NB4 (cell line): Measurements from ENCODE around the gene PHF14.
"Not testable (repeated sequence)": the region's sequence is repeated elsewhere in the genome, so short reads cannot be mapped to it uniquely, and the experiment has no call there.

Experiments
- DNase-seq: peaks from one replicate; pipeline ENCODE4 v3.0.0; 2010; ENCODE audit warnings: low read depth
- H3K4me3 ChIP-seq: one replicate; pipeline ENCODE4 v1.5.1; 2011; ENCODE audit warnings: mild to moderate bottlenecking, low read depth, low read length, moderate library complexity
- MAX ChIP-seq: IDR thresholded peaks from 2 replicates; pipeline ENCODE4 v1.6.1; 2011; ENCODE audit warnings: low read depth, low read length
- MYC ChIP-seq: IDR thresholded peaks from 2 replicates; pipeline ENCODE4 v1.6.1; 2011; ENCODE audit warnings: low read depth, low read length
- POLR2A ChIP-seq: IDR thresholded peaks from 2 replicates; pipeline ENCODE4 v1.6.1; 2011; ENCODE audit warnings: mild to moderate bottlenecking; ENCODE audit not compliant: insufficient read length; ENCODE audit errors: extremely low read depth
- TF ChIP-seq, protein P1 (sequence below): IDR thresholded peaks from one replicate; pipeline ENCODE4 v1.5.1; 2012; ENCODE audit warnings: low read depth, low read length

Gene PHF14

GRCh38 chr7:10934292-10934691 is 39.4 kb upstream of the PHF14 start:
- no peak overlapping the region for H3K4me3 ChIP-seq
- DNase-seq: no peak
- TF ChIP-seq, protein P1, sequence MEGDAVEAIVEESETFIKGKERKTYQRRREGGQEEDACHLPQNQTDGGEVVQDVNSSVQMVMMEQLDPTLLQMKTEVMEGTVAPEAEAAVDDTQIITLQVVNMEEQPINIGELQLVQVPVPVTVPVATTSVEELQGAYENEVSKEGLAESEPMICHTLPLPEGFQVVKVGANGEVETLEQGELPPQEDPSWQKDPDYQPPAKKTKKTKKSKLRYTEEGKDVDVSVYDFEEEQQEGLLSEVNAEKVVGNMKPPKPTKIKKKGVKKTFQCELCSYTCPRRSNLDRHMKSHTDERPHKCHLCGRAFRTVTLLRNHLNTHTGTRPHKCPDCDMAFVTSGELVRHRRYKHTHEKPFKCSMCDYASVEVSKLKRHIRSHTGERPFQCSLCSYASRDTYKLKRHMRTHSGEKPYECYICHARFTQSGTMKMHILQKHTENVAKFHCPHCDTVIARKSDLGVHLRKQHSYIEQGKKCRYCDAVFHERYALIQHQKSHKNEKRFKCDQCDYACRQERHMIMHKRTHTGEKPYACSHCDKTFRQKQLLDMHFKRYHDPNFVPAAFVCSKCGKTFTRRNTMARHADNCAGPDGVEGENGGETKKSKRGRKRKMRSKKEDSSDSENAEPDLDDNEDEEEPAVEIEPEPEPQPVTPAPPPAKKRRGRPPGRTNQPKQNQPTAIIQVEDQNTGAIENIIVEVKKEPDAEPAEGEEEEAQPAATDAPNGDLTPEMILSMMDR: no peak
- TF ChIP-seq MYC (no peak), POLR2A (no peak), MAX (no peak)

- TF ChIP-seq, protein P1: no peak
- TF ChIP-seq POLR2A: no peak
- no peak for TF ChIP-seq MAX
- 0 out of 2 replicates have a peak, but pooled peaks have one; percentile 20 for TF ChIP-seq MYC
- peak overlapping the region; percentile 91 for H3K4me3 ChIP-seq
- no peak for DNase-seq
Measured at GRCh38 chr7:10939237-10939910, 34.3 kb upstream of the PHF14 start.

GRCh38 chr7:10939911-10940703 is 33.6 kb upstream of the PHF14 start:
- peak; percentile 84 for TF ChIP-seq MAX
- TF ChIP-seq, protein P1: no peak
- peak; percentile 86 for TF ChIP-seq MYC
- peak; percentile 96 for TF ChIP-seq POLR2A
- peak overlapping the region; percentile 91 for H3K4me3 ChIP-seq
- peak; percentile 99 for DNase-seq

DNA sequence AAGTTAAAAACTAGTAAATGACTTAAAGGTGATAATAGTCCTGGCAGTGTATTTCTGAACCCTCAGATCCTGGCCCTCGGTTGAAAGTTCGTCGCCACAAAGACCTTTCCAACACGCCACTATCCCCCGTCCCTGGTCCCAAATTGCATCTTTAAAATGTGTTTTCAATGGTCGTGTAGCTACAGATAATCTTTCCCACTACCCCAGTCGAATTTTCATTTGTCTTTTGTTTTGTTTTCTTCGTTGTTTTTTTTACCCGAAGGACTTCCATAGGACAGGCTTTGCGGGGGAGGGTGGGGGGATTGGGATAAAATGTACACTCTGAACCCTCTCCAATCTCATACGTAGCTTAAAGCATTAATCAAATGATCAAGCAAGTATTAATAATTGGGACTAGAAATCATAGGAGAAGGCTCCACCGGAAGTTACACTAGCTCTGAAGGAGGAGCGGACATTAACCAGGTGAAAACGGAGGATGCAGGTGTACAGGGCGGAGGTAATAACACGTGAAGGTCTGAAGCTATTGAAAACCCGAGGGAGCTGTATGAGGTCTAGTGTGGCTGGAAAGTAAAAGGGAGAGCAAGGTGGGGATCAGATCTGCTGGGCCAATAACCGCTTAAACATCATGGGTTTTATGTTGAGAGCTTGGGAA is 32.8 kb upstream of the PHF14 start:
- peak; percentile 18 for DNase-seq
- TF ChIP-seq MAX (no peak), MYC (no peak), POLR2A (no peak)
- TF ChIP-seq, protein P1: no peak
- peak overlapping the region; percentile 72 for H3K4me3 ChIP-seq

DNA sequence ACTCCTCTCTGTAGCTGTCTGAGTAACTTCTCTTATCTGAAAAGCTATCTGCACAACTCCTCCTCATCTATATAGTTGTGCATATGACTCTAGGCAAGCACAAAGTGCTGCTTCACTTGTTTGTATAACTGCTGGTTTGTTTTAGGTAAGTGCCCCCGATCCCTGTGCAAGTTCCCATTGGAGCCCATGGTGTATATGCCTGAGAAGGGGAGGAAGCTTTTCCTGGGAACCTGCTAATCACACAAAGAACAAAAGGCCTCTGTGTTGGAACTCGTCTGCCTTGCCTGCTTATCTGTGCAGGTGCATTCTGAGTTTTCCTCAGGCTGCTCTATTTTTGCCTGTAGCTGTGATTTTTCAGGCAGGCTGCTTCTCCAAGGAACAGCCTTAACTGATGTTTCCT is 23.2 kb upstream of the PHF14 start:
- TF ChIP-seq, protein P1: no peak
- TF ChIP-seq MAX (no peak), MYC (no peak), POLR2A (no peak)
- no peak for DNase-seq
- H3K4me3 ChIP-seq: no peak overlapping the region

- not testable (repeated sequence) for H3K4me3 ChIP-seq, DNase-seq
Measured at GRCh38 chr7:10950974-10951578, 22.6 kb upstream of the PHF14 start.
